D721Med (cell line): ENCODE data around the gene CLN6.
"Not testable (repeated sequence)": the region's sequence is repeated elsewhere in the genome, so short reads cannot be mapped to it uniquely, and the experiment has no call there.

Source experiments
- DNase-seq: peaks from one replicate; pipeline ENCODE4 v3.0.0; 2011; ENCODE audit warnings: low spot score; ENCODE audit not compliant: insufficient read length
- FAIRE-seq: peaks from 2 replicates; lab custom pipeline; 2011; peaks lifted over from hg19 to GRCh38; lab: Jason Lieb, UNC
- CTCF ChIP-seq: IDR thresholded peaks from 2 replicates; pipeline ENCODE4 v1.5.1; 2012; ENCODE audit warnings: mild to moderate bottlenecking, control low read depth; ENCODE audit not compliant: insufficient read depth; ENCODE audit errors: missing control alignments

CLN6 gene

GRCh38 chr15:68184616-68185480, 44.7 kb downstream of the CLN6 start:
- FAIRE-seq (no peak), DNase-seq (no peak)
- TF ChIP-seq CTCF, result no peak

GRCh38 chr15:68183616-68184315, 45.8 kb downstream of the CLN6 start:
- DNase-seq, result no peak
- no peak for FAIRE-seq
- TF ChIP-seq CTCF, result no peak

- TF ChIP-seq CTCF, result no peak
- DNase-seq (no peak), FAIRE-seq (no peak)
Measured at GRCh38 chr15:68177742-68178141, 51.8 kb downstream of the CLN6 start.

GRCh38 chr15:68176601-68177000, 52.9 kb downstream of the CLN6 start:
- FAIRE-seq (no peak), DNase-seq (no peak)
- no peak for TF ChIP-seq CTCF

GRCh38 chr15:68175526-68175925, 54.0 kb downstream of the CLN6 start:
- no peak for TF ChIP-seq CTCF
- FAIRE-seq (no peak), DNase-seq (no peak)

GRCh38 chr15:68173119-68173518, 56.4 kb downstream of the CLN6 start:
- no peak for TF ChIP-seq CTCF
- FAIRE-seq (no peak), DNase-seq (no peak)

GRCh38 chr15:68172037-68172436, 57.5 kb downstream of the CLN6 start:
- DNase-seq, FAIRE-seq: not testable (repeated sequence)
